Right lobe of liver (tissue), 6 donors: ENCODE results near the gene PHC3. TPM values are rescaled to one million over a fixed set of nuclear protein-coding genes. Genes with fewer than 3 reads are reported as not detected.

ENCODE experiments used
- ATAC-seq, 4 donors: fragments of 200-7000 bp; cut with Tn5 transposase; one replicate each; pipeline ENCODE4 v1.9.1; 2020; ENCODE audit warnings: mild to moderate bottlenecking in 4 of 4, moderate library complexity in 4 of 4
- DNase-seq, 3 donors: peaks; one replicate each; pipeline ENCODE4 v3.0.0-alpha.2; 2020
- H3K27ac ChIP-seq, 3 donors: fragments of 200-600 bp; one replicate each; pipeline ENCODE4 v1.8.0; 2022
- H3K27me3 ChIP-seq, 2 donors: fragments of 200-600 bp; one replicate each; pipeline ENCODE4 v1.8.0; 2022
- H3K36me3 ChIP-seq, 4 donors: fragments of 200-600 bp; sonication (generic) in 1 of 4; one replicate each; pipeline versions ENCODE4 v1.5.1 to v1.8.0; 2017 to 2022; ENCODE audit warnings: control low read depth in 1 of 4
- H3K4me1 ChIP-seq, 4 donors: fragments of 200-600 bp; sonication (generic) in 1 of 4; one replicate each; pipeline versions ENCODE4 v1.5.1 to v1.8.0; 2017 to 2022; ENCODE audit warnings: control low read depth in 1 of 4
- H3K4me3 ChIP-seq, 3 donors: fragments of 200-600 bp; one replicate each; pipeline ENCODE4 v1.8.0; 2022
- H3K9me3 ChIP-seq, 4 donors: fragments of 200-600 bp; sonication (generic) in 1 of 4; one replicate each; pipeline versions ENCODE4 v1.5.1 to v1.8.0; 2017 to 2022; ENCODE audit warnings: control low read depth in 1 of 4
- POLR2A ChIP-seq: fragments of 450-650 bp; IDR thresholded peaks from one replicate; pipeline ENCODE4 v1.6.1; 2017; ENCODE audit warnings: antibody characterized with exemption, mild to moderate bottlenecking
- WGBS: methylation state at CpG from one replicate; pipeline ENCODE4 v1.1.6; 2018; ENCODE audit warnings: low coverage, low lambda C conversion rate; ENCODE audit not compliant: insufficient coverage; ENCODE audit errors: missing lambda C conversion rate; 5-methylcytosine and 5-hydroxymethylcytosine counted together
- intact Hi-C, 2 donors: fragments of 100-400 bp; cut with DNase I; formaldehyde crosslinking; loops; one replicate each; pipeline versions ENCODE4 v1.11.2 to v1.14.1; 2022
- total RNA-seq, 6 experiments: library from RNA; depleted of rRNA in 2 of 6; stranded (reverse); fragments of >200 nt in 2 of 6; fragmentation: NEBNext Ultra II Directional in 3 of 6; extraction: Animal tissue kit (Norgen Biotek cat#: 25700) in 3 of 6; gene quantifications; one replicate each; pipeline versions ENCODE4 v1.1.0 to v1.2.4, GENCODE V29; 2016 to 2023
- TF ChIP-seq, protein P1 (sequence below), 4 donors: fragments of 200-600 bp in 3 of 4; fragments of 450-650 bp in 1 of 4; IDR thresholded peaks; one replicate each; pipeline versions ENCODE4 v1.5.1 to v1.8.0; 2016 to 2022; ENCODE audit warnings: antibody characterized with exemption in 4 of 4, mild to moderate bottlenecking in 2 of 4
- donor health status: DM: no; HTN: yes; CAD: no.
- donor health status: DM: no; HTN: no; CAD: no.
- donor health status: DM: no; HTN: no; CAD: no.
- donor health status: DM: no; HTN: yes; CAD: no.
- donor health status: DM: no; HTN: yes; CAD: no.

The PHC3 gene
- total RNA-seq, 6 experiments from 2014 or later = 20.0 to 32.6 (median 23.5) TPM

DNA sequence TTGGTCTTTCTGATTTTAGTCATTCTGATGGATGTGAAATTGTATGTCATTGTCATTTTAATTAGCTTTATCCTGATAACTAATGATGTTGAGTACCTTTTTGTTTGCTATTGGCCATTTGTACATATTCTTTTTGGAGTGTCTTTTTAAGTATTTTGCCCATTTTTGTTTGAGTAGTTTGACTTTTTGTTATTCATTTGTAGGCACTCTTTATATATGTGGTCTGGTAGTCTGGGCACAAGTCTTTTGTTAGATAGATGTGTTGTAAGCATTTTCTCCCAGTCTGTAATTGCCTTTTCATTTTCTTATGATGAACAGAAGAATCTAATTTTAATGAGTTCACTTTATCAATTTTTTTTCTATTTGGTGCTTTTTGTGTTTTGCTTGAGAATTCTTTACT, 129.1 kb downstream of the PHC3 start:
- TF ChIP-seq, protein P1, sequence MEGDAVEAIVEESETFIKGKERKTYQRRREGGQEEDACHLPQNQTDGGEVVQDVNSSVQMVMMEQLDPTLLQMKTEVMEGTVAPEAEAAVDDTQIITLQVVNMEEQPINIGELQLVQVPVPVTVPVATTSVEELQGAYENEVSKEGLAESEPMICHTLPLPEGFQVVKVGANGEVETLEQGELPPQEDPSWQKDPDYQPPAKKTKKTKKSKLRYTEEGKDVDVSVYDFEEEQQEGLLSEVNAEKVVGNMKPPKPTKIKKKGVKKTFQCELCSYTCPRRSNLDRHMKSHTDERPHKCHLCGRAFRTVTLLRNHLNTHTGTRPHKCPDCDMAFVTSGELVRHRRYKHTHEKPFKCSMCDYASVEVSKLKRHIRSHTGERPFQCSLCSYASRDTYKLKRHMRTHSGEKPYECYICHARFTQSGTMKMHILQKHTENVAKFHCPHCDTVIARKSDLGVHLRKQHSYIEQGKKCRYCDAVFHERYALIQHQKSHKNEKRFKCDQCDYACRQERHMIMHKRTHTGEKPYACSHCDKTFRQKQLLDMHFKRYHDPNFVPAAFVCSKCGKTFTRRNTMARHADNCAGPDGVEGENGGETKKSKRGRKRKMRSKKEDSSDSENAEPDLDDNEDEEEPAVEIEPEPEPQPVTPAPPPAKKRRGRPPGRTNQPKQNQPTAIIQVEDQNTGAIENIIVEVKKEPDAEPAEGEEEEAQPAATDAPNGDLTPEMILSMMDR (IDR thresholded peaks at IDR 0.05) = no peak
- TF ChIP-seq POLR2A = no peak
- DNase-seq (no peak), ATAC-seq (no peak)
- H3K4me3 ChIP-seq = no peak overlapping the region
- no peak overlapping the region for H3K27ac ChIP-seq
- H3K27me3 ChIP-seq = no peaks in the 10 kb centered on the region
- H3K9me3 ChIP-seq = no peaks in the 10 kb centered on the region
- no peaks in the 10 kb centered on the region for H3K36me3 ChIP-seq
- intact Hi-C loops = no loop called here
- no peaks in the 10 kb centered on the region for H3K4me1 ChIP-seq

DNA sequence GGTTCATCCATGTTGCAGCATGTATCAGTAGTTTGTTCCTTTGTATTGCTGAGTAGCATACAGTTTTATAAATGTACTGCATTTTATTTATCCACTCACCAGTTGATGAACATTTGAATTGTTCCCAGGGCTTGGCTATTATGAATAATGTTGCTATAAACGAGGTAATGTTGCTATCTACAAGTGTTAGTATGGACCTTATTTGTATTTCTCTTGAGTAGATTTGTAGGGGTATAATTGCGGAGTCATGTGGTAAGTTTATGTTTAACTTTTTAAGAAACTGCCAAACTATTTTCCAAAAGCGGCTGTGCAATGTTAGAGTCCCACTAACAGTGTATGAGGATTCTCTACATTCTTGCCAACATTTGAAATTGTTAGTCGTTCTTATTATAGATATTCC, 130.8 kb downstream of the PHC3 start:
- ATAC-seq (no peak), DNase-seq (no peak)
- Histone ChIP-seq H3K4me1 (peaks cover 0 to 10% (median 0%) of the 10 kb centered on the region in 4 donors), H3K27ac (no peak overlapping the region), H3K36me3 (no peaks in the 10 kb centered on the region), H3K9me3 (no peaks in the 10 kb centered on the region), H3K27me3 (no peaks in the 10 kb centered on the region), H3K4me3 (no peak overlapping the region)
- WGBS = 72% methylated on average over 4 of the region's 4 CpGs
- intact Hi-C loops = no loop called here
- TF ChIP-seq, protein P1 (IDR thresholded peaks at IDR 0.05) = no peak
- no peak for TF ChIP-seq POLR2A

DNA sequence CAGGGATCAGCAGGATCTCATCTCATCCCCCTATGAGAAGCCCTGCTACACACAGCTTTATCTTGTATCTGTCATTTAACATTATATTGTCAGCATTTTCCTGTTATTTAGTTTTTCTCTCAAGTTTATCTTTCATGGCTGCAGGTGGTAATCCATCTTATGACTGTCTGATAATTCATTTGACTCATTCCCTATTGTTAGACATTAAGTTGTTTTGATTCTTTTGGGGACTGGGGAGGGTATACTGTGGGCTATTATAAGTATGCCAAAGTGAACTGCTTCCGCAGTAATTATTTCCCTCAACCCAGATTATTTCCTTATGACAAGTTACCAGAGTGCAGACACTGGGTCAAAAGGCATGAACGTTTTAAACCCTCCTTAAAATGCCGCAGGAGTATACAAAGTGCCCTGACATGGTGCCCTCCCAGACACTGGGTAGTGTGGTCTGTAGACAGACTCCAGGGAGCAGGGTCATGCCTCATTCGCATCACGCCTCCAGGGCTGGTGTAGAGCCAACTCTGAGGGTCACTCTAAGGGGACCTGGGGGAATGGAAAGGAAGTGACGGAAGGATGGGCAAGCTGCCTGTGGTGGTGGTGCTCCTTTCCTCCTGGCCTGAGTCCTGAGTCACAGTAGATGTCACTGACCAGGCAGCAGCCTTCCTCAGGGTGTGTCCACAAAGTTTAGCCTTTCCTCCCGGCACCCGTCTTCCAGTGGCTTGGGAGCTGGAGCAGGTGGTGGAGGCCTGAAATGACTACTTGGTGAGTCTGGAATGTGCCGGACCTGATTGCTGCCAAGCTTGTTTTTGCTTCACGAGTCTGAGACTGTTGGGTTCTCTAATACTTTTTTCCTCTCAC, 132.2 kb downstream of the PHC3 start:
- H3K27ac ChIP-seq = no peak overlapping the region
- WGBS = 50% methylated on average over 7 of the region's 10 CpGs
- H3K4me1 ChIP-seq = peaks cover 0 to 10% (median 0%) of the 10 kb centered on the region in 4 donors
- intact Hi-C loops = no loop called here
- DNase-seq (peak in 1 of 3 donors; percentile 30), ATAC-seq (peak; percentile 49 to 59 (median 54))
- no peak overlapping the region for H3K4me3 ChIP-seq
- H3K9me3 ChIP-seq = no peaks in the 10 kb centered on the region
- no peak for TF ChIP-seq POLR2A
- TF ChIP-seq, protein P1 (IDR thresholded peaks at IDR 0.05) = no peak
- no peaks in the 10 kb centered on the region for H3K27me3 ChIP-seq
- no peaks in the 10 kb centered on the region for H3K36me3 ChIP-seq

DNA sequence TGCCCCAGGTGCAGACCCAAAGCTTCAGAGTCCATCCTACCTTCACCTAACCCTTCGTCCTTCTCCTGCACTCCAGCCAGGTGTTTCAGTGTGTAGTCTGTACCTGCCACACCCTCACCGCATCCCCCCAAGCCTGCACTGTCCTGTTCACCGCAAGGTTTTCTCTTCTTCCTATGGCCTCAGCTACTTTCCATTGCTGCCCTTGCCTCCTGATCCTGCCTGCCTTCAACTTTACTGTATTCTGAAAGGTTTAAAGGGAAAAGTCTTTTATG, 134.5 kb downstream of the PHC3 start:
- DNase-seq (no peak), ATAC-seq (no peak)
- intact Hi-C loops = no loop called here
- H3K9me3 ChIP-seq = no peaks in the 10 kb centered on the region
- H3K4me3 ChIP-seq = no peak overlapping the region
- 89% methylated on average over 3 of the region's 3 CpGs for WGBS
- no peak for TF ChIP-seq POLR2A
- TF ChIP-seq, protein P1 (IDR thresholded peaks at IDR 0.05) = no peak
- H3K4me1 ChIP-seq = peaks cover 0 to 10% (median 0%) of the 10 kb centered on the region in 4 donors
- H3K27me3 ChIP-seq = no peaks in the 10 kb centered on the region
- H3K36me3 ChIP-seq = no peaks in the 10 kb centered on the region
- H3K27ac ChIP-seq = no peak overlapping the region
